Neural crest cell (in vitro differentiated cells): Measurements from ENCODE around the gene TAPT1. TPM values are rescaled to one million over a fixed set of nuclear protein-coding genes. Genes with fewer than 3 reads are reported as not detected.

Experiments
- DNase-seq: peaks from one replicate; pipeline ENCODE4 v3.0.0; 2021; ENCODE audit warnings: low read depth, mixed read lengths, low spot score
- H3K27ac Mint-ChIP-seq: one replicate; pipeline ENCODE4 v1.8.0; 2021; ENCODE audit warnings: mild to moderate bottlenecking, mixed read lengths; ENCODE audit not compliant: unreplicated experiment
- H3K27me3 Mint-ChIP-seq: 2 replicates; pipeline ENCODE4 v1.8.0; 2021; ENCODE audit warnings: low read depth, mild to moderate bottlenecking, mixed read lengths
- H3K36me3 Mint-ChIP-seq: 2 replicates; pipeline ENCODE4 v1.8.0; 2021; ENCODE audit warnings: low read depth, mild to moderate bottlenecking, mixed read lengths
- H3K4me1 Mint-ChIP-seq: 2 replicates; pipeline ENCODE4 v1.8.0; 2021; ENCODE audit warnings: mixed read lengths
- H3K4me3 Mint-ChIP-seq: one replicate; pipeline ENCODE4 v1.8.0; 2021; ENCODE audit warnings: mild to moderate bottlenecking, mixed read lengths
- H3K9me3 Mint-ChIP-seq: 2 replicates; pipeline ENCODE4 v1.8.0; 2021; ENCODE audit warnings: mixed read lengths
- CTCF ChIP-seq: fragments of 200-600 bp; sonication (generic); conservative IDR thresholded peaks from 2 replicates; pipeline ENCODE4 v1.5.0; 2021; ENCODE audit warnings: antibody characterized with exemption, mild to moderate bottlenecking
- total RNA-seq: library from RNA; stranded (reverse); gene quantifications from 2 replicates; pipeline ENCODE4 v1.2.1, GENCODE V29; 2021

The TAPT1 gene
- total RNA-seq, 1 donor from 2014 or later, result 18.1 TPM

GRCh38 chr4:16255730-16256129 is 29.5 kb upstream of the TAPT1 start:
- peaks cover 10% of the 10 kb centered on the region for H3K4me1 Mint-ChIP-seq
- DNase-seq, result no peak
- peaks cover 45% of the 10 kb centered on the region for H3K36me3 Mint-ChIP-seq
- no peak for TF ChIP-seq CTCF
- peak overlapping the region; percentile 28 for H3K27ac Mint-ChIP-seq
- no peak overlapping the region for H3K4me3 Mint-ChIP-seq
- no peaks in the 10 kb centered on the region for H3K27me3 Mint-ChIP-seq
- H3K9me3 Mint-ChIP-seq, result no peaks in the 10 kb centered on the region

GRCh38 chr4:16253127-16253960 is 27.1 kb upstream of the TAPT1 start:
- TF ChIP-seq CTCF, result no peak
- Mint-ChIP-seq H3K4me1 (peaks cover 20% of the 10 kb centered on the region), H3K27me3 (no peaks in the 10 kb centered on the region), H3K36me3 (peaks cover 57% of the 10 kb centered on the region), H3K4me3 (no peak overlapping the region), H3K9me3 (no peaks in the 10 kb centered on the region), H3K27ac (no peak overlapping the region)
- no peak for DNase-seq

- H3K4me1 Mint-ChIP-seq, result peaks cover 14% of the 10 kb centered on the region
- no peak overlapping the region for H3K4me3 Mint-ChIP-seq
- H3K36me3 Mint-ChIP-seq, result peaks cover 61% of the 10 kb centered on the region
- H3K9me3 Mint-ChIP-seq, result no peaks in the 10 kb centered on the region
- no peak for DNase-seq
- no peaks in the 10 kb centered on the region for H3K27me3 Mint-ChIP-seq
- no peak for TF ChIP-seq CTCF
- no peak overlapping the region for H3K27ac Mint-ChIP-seq
Measured at GRCh38 chr4:16250661-16251365, 24.5 kb upstream of the TAPT1 start.

DNA sequence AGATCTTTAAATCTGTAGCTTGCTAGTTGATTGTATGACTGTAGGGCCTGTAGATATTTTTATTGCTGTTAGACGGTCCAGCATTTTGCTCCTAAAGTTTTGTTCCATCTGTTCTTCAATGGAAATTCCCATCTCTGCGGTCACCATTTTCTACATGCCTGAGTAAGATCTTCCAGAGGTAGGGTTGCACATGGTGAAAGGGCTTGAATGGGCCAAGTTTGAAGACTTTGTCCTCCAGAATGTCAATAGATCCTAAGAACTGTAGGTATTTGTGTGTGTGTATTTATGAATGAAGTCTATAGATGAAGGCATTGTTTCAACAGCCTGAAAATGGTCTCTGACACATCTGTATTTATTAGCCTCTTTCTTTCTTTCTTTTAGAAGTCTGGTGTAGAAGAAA is 22.3 kb upstream of the TAPT1 start:
- no peaks in the 10 kb centered on the region for H3K27me3 Mint-ChIP-seq
- H3K36me3 Mint-ChIP-seq, result peaks cover 53% of the 10 kb centered on the region

GRCh38 chr4:16245241-16245640 is 19.0 kb upstream of the TAPT1 start:
- Mint-ChIP-seq H3K4me3 (no peak overlapping the region), H3K9me3 (no peaks in the 10 kb centered on the region), H3K27ac (no peak overlapping the region), H3K27me3 (no peaks in the 10 kb centered on the region), H3K36me3 (peaks cover 49% of the 10 kb centered on the region), H3K4me1 (peaks cover 6% of the 10 kb centered on the region)
- no peak for TF ChIP-seq CTCF
- no peak for DNase-seq

More for the DNA sequence above, 22.3 kb upstream of the TAPT1 start:
- Mint-ChIP-seq H3K4me3 (no peak overlapping the region), H3K27ac (no peak overlapping the region), H3K4me1 (peaks cover 14% of the 10 kb centered on the region), H3K9me3 (no peaks in the 10 kb centered on the region)
- DNase-seq, result no peak
- TF ChIP-seq CTCF, result no peak
